DND-41 (cell line): ENCODE results near the gene FAM209B.
"Not testable (repeated sequence)": the region's sequence is repeated elsewhere in the genome, so short reads cannot be mapped to it uniquely, and the experiment has no call there.

Source experiments
- ATAC-seq: fragments of 200-7000 bp; cut with Tn5 transposase; 3 replicates; pipeline ENCODE4 v1.9.1; 2021; ENCODE audit warnings: low read depth; ENCODE audit not compliant: insufficient read depth
- DNase-seq: peaks from one replicate; pipeline ENCODE4 v3.0.0-alpha.2; 2020
- H2AFZ ChIP-seq: 2 replicates; pipeline ENCODE4 v1.6.0; 2012; ENCODE audit warnings: low read depth, low read length
- H3K27ac ChIP-seq: 2 replicates; pipeline ENCODE4 v1.5.1; 2012; ENCODE audit warnings: low read length, inconsistent platforms
- H3K27me3 ChIP-seq: fragments of 200-600 bp; sonication (generic); 2 replicates; pipeline ENCODE4 v1.6.0; 2012; ENCODE audit warnings: low read length, mild to moderate bottlenecking, inconsistent platforms; ENCODE audit not compliant: insufficient read depth, poor library complexity
- H3K36me3 ChIP-seq: 2 replicates; pipeline ENCODE4 v1.5.1; 2012; ENCODE audit warnings: low read length, inconsistent platforms; ENCODE audit not compliant: insufficient read depth
- H3K4me1 ChIP-seq: 2 replicates; pipeline ENCODE4 v1.5.1; 2012; ENCODE audit warnings: mild to moderate bottlenecking, low read length; ENCODE audit not compliant: insufficient read depth
- H3K4me2 ChIP-seq: 2 replicates; pipeline ENCODE4 v1.6.0; 2012; ENCODE audit warnings: mild to moderate bottlenecking, moderate library complexity, low read length, inconsistent platforms; ENCODE audit not compliant: insufficient read depth
- H3K4me3 ChIP-seq, 2 experiments: fragments of 200-600 bp in 1 of 2; shearing (Covaris generic) in 1 of 2; 2 replicates each; pipeline ENCODE4 v1.5.1; 2012 to 2016; ENCODE audit warnings: inconsistent platforms in 2 of 2, low read length in 2 of 2, mild to moderate bottlenecking in 2 of 2, low read depth in 1 of 2, moderate library complexity in 1 of 2
- H3K79me2 ChIP-seq: 2 replicates; pipeline ENCODE4 v1.6.0; 2012; ENCODE audit warnings: low read length, inconsistent platforms; ENCODE audit not compliant: insufficient read depth
- H3K9ac ChIP-seq: 2 replicates; pipeline ENCODE4 v1.6.0; 2012; ENCODE audit warnings: low read depth, mild to moderate bottlenecking, inconsistent platforms, low read length, moderate library complexity
- H3K9me3 ChIP-seq: 2 replicates; pipeline ENCODE4 v1.5.1; 2012; ENCODE audit warnings: low read length, moderate library complexity, mild to moderate bottlenecking, inconsistent platforms; ENCODE audit not compliant: insufficient read depth, severe bottlenecking
- H4K20me1 ChIP-seq: 2 replicates; pipeline ENCODE4 v1.6.0; 2012; ENCODE audit warnings: low read length; ENCODE audit not compliant: insufficient read depth
- CTCF ChIP-seq: IDR thresholded peaks from 2 replicates; pipeline ENCODE4 v1.5.1; 2012; ENCODE audit warnings: borderline replicate concordance, low read length, moderate library complexity, mild to moderate bottlenecking; ENCODE audit not compliant: poor library complexity, severe bottlenecking; ENCODE audit errors: extremely low read depth
- EZH2 ChIP-seq: IDR thresholded peaks from 3 replicates; pipeline ENCODE4 v1.6.1; 2012; ENCODE audit warnings: borderline replicate concordance, low read depth, mild to moderate bottlenecking, moderate library complexity, low read length, inconsistent platforms; ENCODE audit not compliant: severe bottlenecking

The FAM209B gene

GRCh38 chr20:56552911-56553629, 20.0 kb downstream of the FAM209B start:
- TF ChIP-seq EZH2, result no peak
- no peak for TF ChIP-seq CTCF
- no peak for ATAC-seq
- H3K9ac ChIP-seq, result no peak overlapping the region

GRCh38 chr20:56554869-56555268, 21.8 kb downstream of the FAM209B start:
- Histone ChIP-seq H3K9ac (no peak overlapping the region), H3K36me3 (no peaks in the 10 kb centered on the region), H3K27me3 (peaks cover 4% of the 10 kb centered on the region), H3K9me3 (no peaks in the 10 kb centered on the region), H3K79me2 (no peaks in the 10 kb centered on the region), H4K20me1 (peaks cover 3% of the 10 kb centered on the region; the same call in 1 of the 2 replicates), H3K4me2 (no peak overlapping the region), H3K27ac (no peak overlapping the region), H2AFZ (no peak overlapping the region), H3K4me1 (no peaks in the 10 kb centered on the region), H3K4me3 (no peak overlapping the region)
- no peak for TF ChIP-seq EZH2
- no peak for TF ChIP-seq CTCF
- DNase-seq, result no peak
- peak; percentile 55; the same call in 2 of the 3 replicates for ATAC-seq

More at GRCh38 chr20:56552911-56553629, 20.0 kb downstream of the FAM209B start:
- H3K79me2 ChIP-seq, result no peaks in the 10 kb centered on the region
- no peak overlapping the region for H3K27ac ChIP-seq
- no peak for DNase-seq
- H2AFZ ChIP-seq, result no peak overlapping the region
- H3K4me2 ChIP-seq, result no peak overlapping the region
- H3K27me3 ChIP-seq, result peaks cover 4% of the 10 kb centered on the region
- H3K4me3 ChIP-seq, result no peak overlapping the region
- H3K9me3 ChIP-seq, result no peaks in the 10 kb centered on the region
- H4K20me1 ChIP-seq, result peaks cover 3% of the 10 kb centered on the region; the same call in 1 of the 2 replicates
- no peaks in the 10 kb centered on the region for H3K36me3 ChIP-seq
- no peaks in the 10 kb centered on the region for H3K4me1 ChIP-seq

GRCh38 chr20:56558968-56559367, 25.9 kb downstream of the FAM209B start:
- no peaks in the 10 kb centered on the region for H3K36me3 ChIP-seq
- H3K4me2 ChIP-seq, result no peak overlapping the region
- H3K4me3 ChIP-seq, result no peak overlapping the region
- H3K27me3 ChIP-seq, result peaks cover 2% of the 10 kb centered on the region
- H2AFZ ChIP-seq, result no peak overlapping the region
- no peak for ATAC-seq
- H3K9ac ChIP-seq, result no peak overlapping the region
- H3K27ac ChIP-seq, result no peak overlapping the region
- TF ChIP-seq CTCF (no peak), EZH2 (no peak)
- no peaks in the 10 kb centered on the region for H4K20me1 ChIP-seq
- DNase-seq, result no peak
- H3K4me1 ChIP-seq, result no peaks in the 10 kb centered on the region
- H3K79me2 ChIP-seq, result no peaks in the 10 kb centered on the region
- no peaks in the 10 kb centered on the region for H3K9me3 ChIP-seq

- not testable (repeated sequence) for H3K79me2 ChIP-seq, H3K36me3 ChIP-seq, H4K20me1 ChIP-seq, ATAC-seq, H2AFZ ChIP-seq, H3K27me3 ChIP-seq, H3K4me2 ChIP-seq, H3K9ac ChIP-seq, DNase-seq, H3K27ac ChIP-seq, H3K4me3 ChIP-seq, H3K9me3 ChIP-seq, H3K4me1 ChIP-seq
Observed at GRCh38 chr20:56564526-56564925, 31.5 kb downstream of the FAM209B start.
